ENCODE data around the gene TUBGCP6. TPM values are rescaled to one million over a fixed set of nuclear protein-coding genes. Genes with fewer than 3 reads are reported as not detected.

TUBGCP6 gene
- total RNA-seq, 2 donors from 2014 or later: 20.4 to 22.0 TPM

DNA sequence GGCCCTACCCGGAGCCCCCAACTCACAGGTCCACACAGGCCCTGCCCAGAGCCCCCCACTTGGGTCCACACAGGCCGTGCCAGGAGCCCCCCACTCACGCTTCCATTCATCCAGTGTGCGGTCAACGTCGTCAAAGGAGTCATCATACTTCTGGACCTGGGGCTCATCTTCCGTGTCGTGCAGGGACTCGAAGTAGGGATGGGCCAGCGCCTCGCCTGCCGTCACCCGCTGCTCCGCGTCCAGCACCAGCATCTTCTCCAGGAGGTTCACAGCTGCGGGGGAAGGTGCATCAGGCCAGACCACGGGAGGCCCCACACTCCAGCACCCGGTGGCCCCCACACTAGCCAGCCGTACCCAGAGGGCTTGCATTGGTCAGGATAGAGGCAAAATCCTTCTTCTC is 10.3 kb upstream of the TUBGCP6 start:
- ATAC-seq (no peak), DNase-seq (no peak)
- intact Hi-C loops (cut with DNase I): no loop called here

GRCh38 chr22:50253941-50254340 is 9.1 kb upstream of the TUBGCP6 start:
- no peak for ATAC-seq
- intact Hi-C loops (cut with DNase I): loop anchor here in 1 of 2 donors (5.0 kb wide), 1 partner anchor 88 kb away; the partner anchor contains the start of gene PPP6R2

DNA sequence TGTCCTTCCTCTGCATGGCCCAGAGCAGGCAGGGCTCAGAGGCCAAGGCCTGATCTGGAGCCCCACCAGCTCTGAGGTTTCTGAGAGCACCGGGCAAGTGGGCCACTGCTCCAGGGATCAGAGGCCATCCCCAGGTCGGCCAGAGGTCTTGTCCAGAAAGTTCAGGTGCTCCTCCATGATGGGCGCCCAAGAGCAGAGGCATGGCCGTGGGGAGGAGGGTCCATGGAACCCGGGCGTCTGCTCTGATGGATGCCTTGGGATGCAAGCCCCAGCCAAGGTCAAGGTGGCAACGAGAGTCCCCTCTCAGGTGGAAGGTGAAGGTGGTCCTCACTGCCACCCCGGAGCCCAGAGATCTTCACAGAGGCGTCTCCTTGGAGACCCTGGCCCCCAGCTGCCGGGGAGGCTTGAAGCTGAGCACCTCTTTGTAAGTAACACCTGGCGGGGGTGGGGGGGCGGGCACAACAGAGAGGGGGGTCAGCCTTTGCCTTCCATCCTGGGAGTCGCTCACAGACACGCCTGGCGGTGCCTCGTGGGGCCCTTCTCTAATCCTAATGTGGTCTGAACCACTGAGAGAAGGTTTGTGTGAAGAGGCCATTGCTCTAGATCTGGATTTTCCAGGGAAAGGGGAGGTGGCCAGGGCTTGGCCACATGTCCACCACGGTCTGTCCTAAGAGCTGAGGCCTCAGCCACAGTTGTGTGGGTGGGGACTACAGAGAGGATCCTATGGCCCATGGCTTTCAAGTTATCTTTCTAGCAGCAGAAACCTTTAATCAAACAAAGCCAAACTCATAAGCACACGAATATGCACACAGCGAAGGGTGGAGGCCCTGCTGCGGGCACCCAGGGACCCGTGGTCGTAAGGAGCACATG is 8.5 kb upstream of the TUBGCP6 start:
- DNase-seq (no peak), ATAC-seq (no peak)
- intact Hi-C loops (cut with DNase I): loop anchor here in 1 of 2 donors (5.0 kb wide), 1 partner anchor 89 kb away; the partner anchor contains the start of gene PPP6R2

More at GRCh38 chr22:50253941-50254340, 9.1 kb upstream of the TUBGCP6 start:
- no peak for DNase-seq

DNA sequence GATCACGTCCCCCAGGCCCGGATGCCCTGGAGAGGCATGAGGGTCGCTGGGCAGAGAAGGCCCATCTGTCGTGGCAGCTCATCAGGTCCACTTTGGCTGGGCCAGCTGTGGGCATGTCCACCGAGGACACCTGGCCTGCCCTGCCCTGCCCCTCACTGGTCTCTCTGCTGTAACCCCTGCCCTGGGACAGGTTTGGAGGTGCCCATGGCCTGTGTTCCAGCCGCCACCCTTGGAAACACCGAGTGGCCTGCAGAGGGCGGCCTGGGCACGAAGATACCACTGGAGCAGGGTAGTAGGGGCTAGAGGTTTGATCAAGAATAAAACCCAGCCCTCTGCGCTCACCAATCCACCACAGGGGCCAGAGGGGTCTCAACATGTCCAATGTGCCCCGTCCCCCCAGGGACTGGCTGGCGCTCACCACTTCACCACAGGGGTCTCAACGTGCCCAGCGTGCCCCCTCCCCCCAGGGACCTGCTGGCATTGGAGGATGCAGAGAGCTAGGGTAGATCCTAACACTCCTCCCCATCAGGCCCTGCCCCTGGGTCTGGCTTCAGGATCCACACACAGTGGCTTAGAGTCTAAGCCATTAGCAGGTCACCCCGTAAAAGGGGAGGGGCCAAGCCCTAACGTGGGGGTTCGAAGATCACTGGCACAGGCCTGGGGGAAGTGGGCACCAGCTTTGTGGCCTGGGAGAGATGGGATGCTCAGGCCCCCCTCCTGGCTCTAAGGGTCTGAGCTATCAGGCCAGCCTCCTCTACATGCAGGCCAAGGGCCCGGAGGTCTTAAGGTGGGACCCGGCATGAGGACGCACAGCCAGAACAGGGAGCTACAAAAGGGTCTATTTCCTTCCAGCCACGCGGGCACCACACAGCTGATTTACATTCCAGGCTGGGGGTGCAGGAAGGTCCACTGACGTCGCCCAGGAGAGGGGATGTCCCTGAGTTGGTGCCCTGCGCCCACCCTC is 7.5 kb upstream of the TUBGCP6 start:
- ATAC-seq (peak; percentile 71 to 75), DNase-seq (peak; percentile 78)
- intact Hi-C loops (cut with DNase I): loop anchor here in 1 of 2 donors (5.0 kb wide), 1 partner anchor 90 kb away; the partner anchor contains the start of gene PPP6R2

GRCh38 chr22:50251477-50252081 is 6.8 kb upstream of the TUBGCP6 start:
- DNase-seq (no peak), ATAC-seq (peak in 1 of 2 donors; percentile 1)
- intact Hi-C loops (cut with DNase I): loop anchor here in 1 of 2 donors (5.0 kb wide), 1 partner anchor 91 kb away; the partner anchor contains the start of gene PPP6R2

DNA sequence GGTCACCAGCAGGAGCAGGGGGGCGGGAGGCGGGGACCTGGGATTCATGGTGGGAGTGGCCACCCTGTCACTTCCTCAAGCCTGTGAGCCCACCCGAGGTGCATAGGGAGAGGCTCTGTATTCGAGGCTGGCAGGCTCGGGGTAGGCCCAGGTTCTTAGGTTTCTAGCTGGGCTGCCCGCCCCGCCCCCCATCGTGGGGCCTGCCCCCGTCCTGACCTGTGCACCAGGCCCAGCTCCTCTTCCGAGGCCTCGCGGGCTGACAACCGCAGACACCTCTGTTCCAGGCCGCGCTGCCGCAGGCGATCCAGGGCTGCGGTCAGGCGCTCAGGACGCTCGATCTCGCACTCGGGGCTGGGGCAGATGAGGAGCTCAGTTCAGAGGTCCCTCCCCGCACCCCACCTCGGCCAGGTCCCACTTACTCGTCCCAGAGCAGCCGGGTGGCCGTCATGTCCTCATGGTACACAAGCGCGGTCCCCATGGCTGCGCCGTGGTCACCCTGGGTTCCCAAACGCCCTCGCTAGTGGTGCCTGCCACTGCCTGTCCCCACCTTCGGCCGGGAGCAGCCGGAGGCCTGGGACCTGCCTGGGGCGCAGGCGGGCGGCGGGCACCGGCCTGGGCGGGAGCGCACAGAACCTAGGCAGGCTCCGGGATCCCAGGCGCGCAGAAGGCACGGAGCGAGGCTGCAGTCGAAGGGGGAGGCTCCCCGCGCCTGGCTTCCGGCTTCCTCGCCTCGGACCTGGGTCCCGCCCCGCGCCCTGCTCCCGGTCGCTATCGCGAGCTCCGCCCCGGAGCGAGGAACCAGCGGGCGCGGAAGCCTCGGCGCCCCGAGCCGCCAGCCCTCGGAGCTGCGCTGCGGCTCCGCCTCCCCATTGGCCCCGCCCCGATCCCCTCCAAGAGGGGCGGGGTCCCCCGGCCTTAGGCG is 6.0 kb upstream of the TUBGCP6 start, which contains the start of gene HDAC10:
HDAC10 (minus strand) TSS at position 711 of the 922 bp plus-strand sequence; CDS start at position 478, 233 bp downstream.
- peak; percentile 88 for DNase-seq
- intact Hi-C loops (cut with DNase I): loop anchor here in 1 of 2 donors (5.0 kb wide), 1 partner anchor 91 kb away; the partner anchor contains the start of gene PPP6R2
- ATAC-seq: peak; percentile 83

GRCh38 chr22:50250249-50250554 is 5.4 kb upstream of the TUBGCP6 start:
- intact Hi-C loops (cut with DNase I): loop anchor here in 1 of 2 donors (5.0 kb wide), 1 partner anchor 92 kb away; the partner anchor contains the start of gene PPP6R2
- DNase-seq: no peak
- ATAC-seq: no peak

DNA sequence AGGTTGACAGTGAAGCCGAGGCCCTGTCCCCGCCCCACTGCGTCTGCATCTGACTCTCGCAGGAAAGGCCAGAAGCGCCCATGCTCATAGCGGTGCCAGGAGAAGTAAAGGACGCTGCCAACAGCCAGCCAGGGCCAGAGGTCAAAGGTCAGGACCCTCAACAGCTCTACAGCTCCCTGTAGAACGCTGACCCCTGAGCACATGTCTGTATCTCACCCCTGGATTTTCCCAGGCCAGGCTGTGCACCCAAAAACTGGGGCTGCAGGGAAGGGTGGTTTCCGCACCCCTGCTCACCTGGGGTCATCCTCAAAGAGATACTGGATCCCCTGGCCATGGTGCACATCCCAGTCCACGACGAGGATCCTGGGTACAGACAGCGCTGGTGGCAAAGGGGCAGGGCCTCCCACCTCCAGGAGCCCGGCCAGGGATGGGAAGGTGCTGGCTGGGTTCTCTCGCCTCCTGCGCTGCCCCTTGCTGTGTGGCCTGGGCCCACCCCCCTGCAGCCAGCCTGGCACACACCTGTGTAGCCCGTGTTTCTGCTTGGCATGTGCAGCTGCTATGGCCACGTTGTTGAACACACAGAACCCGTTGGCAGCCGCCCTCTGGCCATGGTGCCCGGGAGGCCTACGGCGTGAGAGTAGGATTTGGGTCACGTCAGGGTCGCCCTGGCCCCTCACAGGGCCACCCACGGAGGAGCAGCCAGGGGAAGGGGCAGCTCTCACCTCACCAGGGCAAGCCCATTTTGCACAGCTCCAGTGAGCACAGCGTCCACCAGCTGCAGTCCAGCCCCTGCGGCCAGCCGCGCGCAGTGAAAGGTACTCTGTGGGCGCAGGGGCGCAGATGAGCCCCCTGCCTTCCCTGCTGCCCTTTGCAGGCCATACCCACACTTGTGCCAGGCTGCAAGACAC is 4.8 kb upstream of the TUBGCP6 start:
- DNase-seq: no peak
- no peak for ATAC-seq
- intact Hi-C loops (cut with DNase I): loop anchor here in 1 of 2 donors (5.0 to 10.0 kb wide), 2 partner anchors 93 to 255 kb away; partner anchors contain the start of genes LMF2, NCAPH2 and PPP6R2

DNA sequence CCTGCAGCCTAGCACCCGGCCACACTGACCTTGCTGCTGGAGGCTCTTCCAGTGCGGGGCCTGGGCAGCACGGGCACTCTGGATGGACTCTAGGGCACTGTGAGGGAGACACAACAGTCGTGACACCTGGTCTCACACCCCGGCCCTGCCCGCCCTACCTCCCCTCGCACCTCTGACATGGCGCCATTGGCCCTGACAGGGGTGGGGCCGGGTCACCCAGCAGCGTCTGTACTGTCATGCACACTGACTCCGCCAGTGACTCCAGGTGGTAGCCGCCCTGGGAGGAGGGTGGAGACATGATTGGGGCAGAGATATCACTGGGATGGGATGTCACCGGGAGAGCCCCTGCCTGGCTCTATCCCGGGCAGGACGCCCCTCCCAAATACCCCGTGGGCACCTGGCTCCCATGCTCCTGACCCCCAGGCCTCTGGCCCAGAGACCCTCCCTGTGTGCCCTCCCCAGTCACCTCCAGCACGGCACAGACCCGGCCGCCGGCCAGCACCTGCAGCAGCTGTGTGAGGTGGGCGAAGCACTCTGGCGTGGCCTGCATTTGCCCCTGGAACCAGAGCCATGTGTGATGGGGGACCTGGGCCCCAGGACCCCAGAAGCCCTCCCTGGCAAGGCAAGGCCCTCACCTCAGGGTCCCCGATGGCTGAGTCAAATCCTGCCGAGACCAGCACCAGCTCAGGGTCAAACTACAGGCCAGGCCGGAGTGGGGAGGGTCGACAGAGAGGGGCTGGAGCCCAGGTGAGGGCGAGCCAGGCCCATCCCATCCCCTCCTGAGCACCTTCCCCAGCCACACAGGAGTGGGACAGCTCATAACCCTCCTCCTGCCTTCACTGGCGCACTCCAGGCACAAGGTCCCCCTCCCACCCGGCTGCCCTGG is 3.6 kb upstream of the TUBGCP6 start:
- DNase-seq (no peak), ATAC-seq (no peak)
- intact Hi-C loops (cut with DNase I): loop anchor here in 1 of 2 donors (10.0 kb wide), 1 partner anchor 256 kb away; the partner anchor contains the start of genes LMF2 and NCAPH2

GRCh38 chr22:50247748-50248147 is 2.9 kb upstream of the TUBGCP6 start:
- no peak for ATAC-seq
- intact Hi-C loops (cut with DNase I): loop anchor here in 1 of 2 donors (10.0 kb wide), 1 partner anchor 257 kb away; the partner anchor contains the start of genes LMF2 and NCAPH2
- DNase-seq: peak; percentile 58

GRCh38 chr22:50246242-50247175 is 1.7 kb upstream of the TUBGCP6 start:
- DNase-seq (no peak), ATAC-seq (no peak)
- intact Hi-C loops (cut with DNase I): loop anchor here in 1 of 2 donors (10.0 kb wide), 1 partner anchor 258 kb away; the partner anchor contains the start of genes LMF2 and NCAPH2

GRCh38 chr22:50245214-50246072 is 620 bp upstream of the TUBGCP6 start:
- intact Hi-C loops (cut with DNase I): loop anchor here in 1 of 2 donors (10.0 kb wide), 1 partner anchor 259 kb away; the partner anchor contains the start of genes LMF2 and NCAPH2
- no peak for DNase-seq
- peak; percentile 39 to 55 for ATAC-seq

Data from left cardiac atrium (tissue), 4 donors.